Kidney (tissue), 14 donors: ENCODE data around the gene TSGA10IP. TPM values are rescaled to one million over a fixed set of nuclear protein-coding genes. Genes with fewer than 3 reads are reported as not detected.

Source experiments
- DNase-seq, 5 donors: peaks; one replicate each; pipeline ENCODE4 v3.0.0-alpha.2; 2013 to 2020
- FAIRE-seq: peaks from 2 replicates; lab custom pipeline; 2012; peaks lifted over from hg19 to GRCh38; lab: Jason Lieb, UNC
- H3K27ac ChIP-seq, 2 donors: one replicate each; pipeline ENCODE4 v1.7.0; 2013; ENCODE audit warnings: low read depth in 2 of 2, low read length in 2 of 2, inconsistent platforms in 1 of 2
- H3K27me3 ChIP-seq: one replicate; pipeline ENCODE4 v1.7.1; 2013; ENCODE audit warnings: low read length, inconsistent platforms; ENCODE audit not compliant: control insufficient read depth, insufficient read depth
- H3K36me3 ChIP-seq, 3 donors: one replicate each; pipeline versions ENCODE4 v1.7.0 to v1.7.1; 2013; ENCODE audit warnings: low read length in 3 of 3, control low read depth in 1 of 3, inconsistent platforms in 1 of 3; ENCODE audit not compliant: insufficient read depth in 3 of 3, control insufficient read depth in 2 of 3
- H3K4me1 ChIP-seq, 3 donors: one replicate each; pipeline versions ENCODE4 v1.7.0 to v1.7.1; 2013; ENCODE audit warnings: low read length in 3 of 3, inconsistent platforms in 1 of 3, low read depth in 1 of 3; ENCODE audit not compliant: control insufficient read depth in 2 of 3, insufficient read depth in 2 of 3
- H3K4me3 ChIP-seq, 3 donors: one replicate each; pipeline versions ENCODE4 v1.7.0 to v1.8.1; 2013; ENCODE audit warnings: low read length in 3 of 3, control low read depth in 1 of 3, inconsistent platforms in 1 of 3
- H3K9ac ChIP-seq, 3 donors: one replicate each; pipeline versions ENCODE4 v1.7.0 to v1.7.1; 2013; ENCODE audit warnings: low read length in 3 of 3, control low read depth in 1 of 3, inconsistent platforms in 1 of 3
- H3K9me3 ChIP-seq, 3 donors: one replicate each; pipeline versions ENCODE4 v1.7.0 to v1.7.1; 2013; ENCODE audit warnings: low read length in 3 of 3, control low read depth in 1 of 3, inconsistent platforms in 1 of 3; ENCODE audit not compliant: control insufficient read depth in 2 of 3, insufficient read depth in 1 of 3
- CTCF ChIP-seq: IDR thresholded peaks from 3 replicates; pipeline ENCODE4 v1.5.1; 2012; ENCODE audit warnings: mild to moderate bottlenecking, moderate library complexity, borderline replicate concordance; ENCODE audit not compliant: insufficient read depth; ENCODE audit errors: extremely low read depth
- intact Hi-C: fragments of 100-400 bp; cut with DNase I; formaldehyde crosslinking; loops from one replicate; pipeline ENCODE4 v1.11.1; 2022
- polyA plus RNA-seq: library from polyadenylated mRNA; stranded (reverse); fragments of 350-450 nt; fragmentation: Illumina TruSeq; extraction: RNeasy Lipid Tissue Mini Kit (QIAGEN cat#74804); gene quantifications from one replicate; pipeline ENCODE4 v1.2.3, GENCODE V29; 2014; ENCODE audit warnings: low read depth, low replicate concordance; ENCODE audit not compliant: insufficient read depth
- total RNA-seq: library from RNA; stranded (reverse); fragmentation: NEBNext Ultra II Directional; extraction: Animal tissue kit (Norgen Biotek cat#: 25700); gene quantifications from one replicate; pipeline ENCODE4 v1.2.1, GENCODE V29; 2021
- donor health status: control.
- donor health status: control.
- donor health status: control.
- donor health status: control.
- donor health status: control.
- donor health status: DM: yes; HTN: yes; CAD: no.
- donor health status: Normal renal cell carcinoma (clear cell type).

Gene TSGA10IP
- total and polyA plus RNA-seq, 2 donors from 2014 or later: not detected

- Histone ChIP-seq H3K4me1 (peaks cover 0 to 36% (median 21%) of the 10 kb centered on the region in 3 donors), H3K9me3 (no peaks in the 10 kb centered on the region), H3K36me3 (peaks cover 0 to 3% (median 2%) of the 10 kb centered on the region in 3 donors), H3K4me3 (peak overlapping the region; percentile 36 to 73 (median 65)), H3K27me3 (no peaks in the 10 kb centered on the region), H3K9ac (peak overlapping the region in 2 of 3 donors; percentile 43 to 78), H3K27ac (peak overlapping the region; percentile 77 to 82)
- intact Hi-C loops: no loop called here
- DNase-seq (peak; percentile 44 to 92 (median 63)), FAIRE-seq (no peak)
- TF ChIP-seq CTCF: no peak
These were observed 25.5 kb upstream of the TSGA10IP start for GRCh38 chr11:65919573-65920371.

- Histone ChIP-seq H3K9me3 (no peaks in the 10 kb centered on the region), H3K4me3 (peak overlapping the region; percentile 36 to 73 (median 65)), H3K9ac (peak overlapping the region in 2 of 3 donors; percentile 37 to 78), H3K27me3 (no peaks in the 10 kb centered on the region), H3K27ac (peak overlapping the region in 1 of 2 donors; percentile 82), H3K36me3 (peaks cover 0 to 3% (median 2%) of the 10 kb centered on the region in 3 donors), H3K4me1 (peaks cover 0 to 30% (median 21%) of the 10 kb centered on the region in 3 donors)
- intact Hi-C loops: no loop called here
- DNase-seq (peak in 2 of 5 donors; percentile 62 to 83), FAIRE-seq (no peak)
- no peak for TF ChIP-seq CTCF
These were observed 24.9 kb upstream of the TSGA10IP start for GRCh38 chr11:65920372-65920802.

GRCh38 chr11:65921033-65921555, 24.2 kb upstream of the TSGA10IP start:
- H3K4me3 ChIP-seq: peak overlapping the region in 1 of 3 donors; percentile 73
- no peak overlapping the region for H3K9ac ChIP-seq
- no peaks in the 10 kb centered on the region for H3K27me3 ChIP-seq
- DNase-seq (no peak), FAIRE-seq (no peak)
- H3K36me3 ChIP-seq: peaks cover 0 to 3% (median 2%) of the 10 kb centered on the region in 3 donors
- peaks cover 0 to 27% (median 16%) of the 10 kb centered on the region in 3 donors for H3K4me1 ChIP-seq
- TF ChIP-seq CTCF: no peak
- H3K27ac ChIP-seq: no peak overlapping the region
- H3K9me3 ChIP-seq: no peaks in the 10 kb centered on the region
- intact Hi-C loops: no loop called here
